Lung microvascular endothelial cell (primary cell): Measurements from ENCODE around the gene BICD1. TPM values are rescaled to one million over a fixed set of nuclear protein-coding genes. Genes with fewer than 3 reads are reported as not detected.

ENCODE experiments used
- DNase-seq, 2 donors: peaks; one replicate each; pipeline versions ENCODE4 v3.0.0 to v3.0.0-alpha.2; 2010; ENCODE audit warnings: low read depth in 2 of 2
- total RNA-seq: library from RNA; depleted of rRNA; stranded (reverse); fragments of >200 nt; gene quantifications from 2 replicates; pipeline ENCODE4 v1.2.1, GENCODE V29; 2014

BICD1 gene
- total RNA-seq, 1 donor from 2014 or later = 20.2 TPM

DNA sequence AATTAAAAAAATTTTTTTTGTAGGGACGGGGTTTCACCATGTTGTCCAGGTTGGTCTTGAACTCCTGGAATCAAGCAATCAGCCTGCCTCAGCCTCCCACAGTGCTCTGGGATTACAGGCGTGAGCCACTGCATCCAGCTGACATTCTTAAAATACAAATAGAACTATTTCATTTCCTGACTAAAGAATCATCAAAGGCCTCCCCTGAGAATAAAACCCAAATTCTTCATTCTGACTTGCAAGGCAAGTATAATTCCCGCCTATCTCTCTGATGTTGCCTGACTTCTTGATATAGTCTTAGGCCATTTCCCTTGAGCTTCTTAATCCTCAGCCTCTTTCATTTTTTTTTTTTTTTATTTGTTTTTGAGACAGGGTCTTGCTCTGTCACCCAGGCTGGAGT is 4.4 kb upstream of the BICD1 start:
- DNase-seq = no peak

DNA sequence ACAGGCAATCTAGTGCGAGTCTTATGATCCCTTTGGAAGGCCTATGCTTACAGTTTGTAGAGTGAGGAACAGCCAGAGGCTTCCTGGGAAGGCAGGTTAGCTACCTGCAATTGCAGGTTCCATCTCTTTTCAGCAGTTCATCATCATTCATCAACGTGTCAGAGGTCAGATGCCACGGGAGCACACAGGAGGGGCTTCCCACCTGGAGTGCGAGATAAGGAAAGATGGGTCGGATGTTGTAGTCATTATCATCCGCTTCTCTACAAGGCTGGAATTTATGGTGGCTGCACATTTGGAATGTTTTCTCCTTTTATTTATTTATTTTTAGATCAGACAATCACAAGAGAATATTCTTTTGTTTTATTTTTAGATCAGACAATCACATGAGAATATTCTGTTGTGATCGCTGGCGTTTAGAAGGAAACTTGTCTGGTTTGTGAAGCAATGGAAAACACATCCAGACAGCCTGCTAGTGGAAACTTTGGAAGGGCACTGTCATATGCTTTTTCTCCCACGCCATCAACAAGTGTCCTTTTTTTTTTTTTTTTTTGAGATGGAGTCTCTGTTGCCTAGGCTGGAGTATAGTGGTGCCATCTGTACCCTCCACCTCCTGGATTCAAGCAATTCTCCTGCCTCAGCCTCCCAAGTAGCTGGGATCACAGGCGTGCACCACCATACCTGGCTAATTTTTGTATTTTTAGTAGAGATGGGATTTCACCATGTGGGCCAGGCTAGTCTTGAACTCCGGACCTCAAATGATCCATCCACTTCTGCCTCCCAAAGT is 1.9 kb upstream of the BICD1 start:
- peak in 1 of 2 donors; percentile 97 for DNase-seq

DNA sequence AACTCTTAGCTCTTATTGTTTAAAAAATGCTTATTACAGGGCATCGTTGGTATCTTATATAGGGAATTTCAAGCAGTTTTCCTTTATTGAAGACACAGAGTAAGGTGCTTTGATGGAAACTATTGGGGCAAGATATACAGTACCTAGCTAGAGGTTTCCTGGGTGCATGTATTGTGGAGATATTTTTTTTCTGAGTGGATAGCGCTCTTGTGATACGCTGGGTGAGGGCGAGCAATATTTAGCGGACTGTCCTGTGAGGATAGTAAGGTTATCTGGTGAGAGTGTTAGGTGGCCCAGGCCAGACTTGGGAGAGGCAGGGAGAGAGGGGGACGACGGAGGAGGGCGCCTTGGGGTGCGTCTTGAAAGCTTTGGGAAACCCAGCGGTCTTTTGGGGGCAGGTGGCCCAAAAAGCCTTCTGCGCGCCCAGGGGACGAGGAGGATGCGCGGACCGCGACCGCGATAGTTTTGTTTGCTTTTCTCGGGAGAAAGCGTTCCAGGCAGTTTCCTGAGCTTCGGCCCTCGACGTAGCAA is 596 bp upstream of the BICD1 start:
- DNase-seq = no peak

DNA sequence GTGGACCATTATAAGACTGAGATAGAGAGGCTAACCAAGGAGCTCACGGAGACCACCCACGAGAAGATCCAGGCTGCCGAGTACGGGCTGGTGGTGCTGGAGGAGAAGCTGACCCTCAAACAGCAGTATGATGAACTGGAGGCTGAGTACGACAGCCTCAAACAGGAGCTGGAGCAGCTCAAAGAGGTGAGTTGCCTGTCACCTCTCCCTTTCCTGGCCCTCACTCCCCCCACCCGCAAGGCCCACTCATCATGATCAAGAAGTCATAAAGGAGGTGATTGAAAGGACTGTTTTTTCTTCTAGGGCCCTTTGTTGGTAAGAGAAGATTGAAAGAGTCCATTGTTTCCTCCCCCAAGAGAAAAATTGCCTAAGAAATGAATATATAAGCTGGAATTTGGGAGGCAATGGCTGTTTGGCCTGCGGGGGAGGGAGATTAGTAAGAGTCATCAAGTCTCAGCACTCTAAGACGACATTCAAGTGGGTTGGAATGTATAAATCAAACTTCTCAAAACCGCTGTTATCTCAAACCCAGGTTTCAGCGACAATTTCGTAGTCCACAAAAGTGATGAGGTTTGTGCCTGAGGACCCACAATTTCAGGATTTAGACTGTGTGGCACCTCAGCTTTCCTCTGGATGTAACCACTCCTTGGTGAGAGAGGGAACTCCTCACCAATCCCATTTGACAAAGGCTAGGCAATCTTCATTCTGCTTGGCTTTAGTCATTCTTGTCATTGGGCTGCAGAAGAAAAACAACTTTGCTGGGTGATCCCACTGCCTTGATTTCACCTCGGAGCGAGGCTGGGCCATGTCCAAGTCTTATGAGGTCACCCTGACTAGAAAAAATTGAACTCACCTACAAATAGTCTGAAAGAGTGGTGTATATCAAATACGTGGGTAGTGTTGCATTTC is 966 bp downstream of the BICD1 start:
- peak; percentile 53 to 70 for DNase-seq

DNA sequence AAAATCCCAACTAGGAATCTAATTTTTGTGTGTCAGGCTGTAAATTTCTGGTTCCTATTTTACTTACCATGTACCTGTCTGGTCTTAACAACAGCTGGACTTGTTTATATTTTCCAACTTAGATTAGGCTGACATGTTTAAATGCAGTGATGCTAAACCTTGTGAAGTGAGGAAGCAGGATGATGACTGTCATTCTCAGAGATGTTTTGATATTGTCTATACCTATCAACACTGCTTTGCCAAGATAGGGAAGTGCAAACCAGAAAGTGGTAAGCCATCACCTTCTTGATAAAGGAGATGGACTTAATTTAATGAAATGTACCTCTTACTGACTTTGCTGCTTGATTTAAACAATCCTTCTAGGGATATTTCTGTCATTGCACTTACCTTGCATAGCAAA is 2.1 kb downstream of the BICD1 start:
- DNase-seq = no peak

DNA sequence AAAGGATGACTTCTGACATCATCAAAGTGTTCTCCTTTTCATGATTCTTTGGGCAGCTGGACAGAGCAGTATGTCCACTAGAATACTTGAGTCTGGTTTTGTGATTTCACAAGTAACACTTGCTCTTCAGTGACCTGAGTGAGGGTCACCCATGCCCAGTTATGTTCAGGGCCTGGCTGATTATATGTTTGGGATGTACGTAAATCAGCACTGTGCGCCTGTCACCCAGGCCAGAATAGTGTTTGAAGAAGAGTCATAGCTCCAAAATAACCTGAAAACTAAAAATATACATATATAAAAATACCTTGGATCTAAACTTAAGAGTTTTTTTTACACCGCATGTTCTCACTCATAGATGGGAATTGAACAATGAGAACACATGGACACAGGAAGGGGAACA is 3.8 kb downstream of the BICD1 start:
- no peak for DNase-seq

DNA sequence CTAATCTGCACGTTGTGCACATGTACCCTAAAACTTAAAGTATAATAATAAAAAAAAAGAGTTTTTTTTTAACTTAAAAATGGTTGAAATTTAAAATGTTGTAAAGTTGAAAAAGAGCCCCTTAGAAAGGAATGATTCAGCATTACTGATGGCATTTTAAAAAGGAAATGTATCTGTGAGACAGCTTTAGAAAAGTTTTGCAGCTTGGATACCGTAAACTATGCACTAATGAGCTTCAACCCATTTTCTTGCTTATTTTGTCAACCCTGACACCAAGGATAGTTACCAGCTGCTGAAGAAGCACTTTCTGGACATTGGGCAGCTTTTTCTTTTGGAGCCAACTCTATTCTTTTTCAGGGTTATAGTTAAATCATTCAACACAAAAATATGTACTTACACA is 4.3 kb downstream of the BICD1 start:
- DNase-seq = no peak

DNA sequence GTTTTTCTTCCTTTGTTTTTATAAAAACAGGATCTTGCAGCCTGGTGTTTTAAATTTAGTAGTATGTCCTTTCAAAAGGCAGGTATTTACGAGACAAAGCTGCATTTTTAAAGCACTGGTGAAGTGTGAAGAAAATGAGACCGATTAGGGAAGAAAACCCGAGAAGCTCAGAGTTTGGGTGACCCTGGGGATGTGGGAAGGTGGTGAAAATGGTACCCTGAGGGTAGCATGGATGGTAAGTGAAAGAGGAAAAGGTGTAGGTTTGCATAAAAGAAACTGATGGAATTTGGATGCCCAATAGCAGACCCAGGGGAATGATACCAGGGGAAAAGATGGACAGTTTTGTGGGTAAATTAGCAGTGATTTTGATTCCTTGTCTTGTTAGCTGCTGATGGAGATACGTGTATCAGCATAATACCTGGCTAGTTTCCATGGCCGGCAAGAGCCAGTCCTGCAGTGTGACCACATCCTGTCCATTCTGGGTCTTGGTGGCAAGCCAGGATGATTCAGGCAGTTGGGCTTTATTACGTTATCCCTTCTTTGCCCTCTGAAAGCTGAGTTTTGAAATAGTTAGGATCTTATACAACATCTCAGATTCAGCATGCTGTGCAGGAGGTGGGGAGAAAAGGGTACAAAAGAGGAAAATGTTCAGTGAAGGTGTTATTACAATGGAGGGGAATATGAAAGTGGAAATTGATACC is 8.9 kb downstream of the BICD1 start:
- peak; percentile 96 to 98 for DNase-seq

DNA sequence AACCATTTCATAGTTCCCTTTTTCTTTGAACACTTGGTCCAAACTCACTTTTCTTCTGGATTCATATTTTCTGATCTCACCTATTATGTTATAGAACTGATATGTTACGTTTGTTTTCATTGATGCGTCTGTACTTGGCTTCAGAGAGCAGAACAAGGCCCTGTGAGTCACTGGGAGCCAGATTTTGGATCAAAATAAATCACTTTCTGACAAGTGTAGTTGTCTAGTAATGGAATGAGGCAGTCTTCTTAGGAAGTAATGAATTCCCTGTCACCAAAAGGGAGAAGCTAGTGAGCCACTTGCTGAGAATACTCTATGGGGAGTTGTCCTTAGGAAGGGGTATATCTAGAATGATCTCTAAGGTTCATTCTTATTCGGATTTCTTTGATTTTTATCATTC is 10.2 kb downstream of the BICD1 start:
- peak in 1 of 2 donors; percentile 49 for DNase-seq

DNA sequence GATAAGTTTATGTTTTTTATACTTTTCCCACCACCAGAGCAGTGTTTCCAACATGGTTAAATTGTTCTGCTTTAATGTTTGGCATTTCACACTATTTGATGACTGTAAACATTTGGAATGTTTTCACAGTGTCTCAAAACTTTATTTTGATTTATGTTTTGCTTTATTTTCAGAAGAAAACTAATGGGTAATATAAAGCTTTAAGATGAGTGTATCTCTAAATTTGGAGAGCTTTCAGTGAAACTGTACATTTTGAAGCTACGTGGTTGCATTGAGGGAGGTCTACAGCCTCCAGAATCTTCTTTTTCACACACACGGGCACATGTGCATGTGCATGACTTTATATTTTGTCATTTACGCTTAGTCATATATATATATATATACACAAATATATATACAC is 10.7 kb downstream of the BICD1 start:
- no peak for DNase-seq

DNA sequence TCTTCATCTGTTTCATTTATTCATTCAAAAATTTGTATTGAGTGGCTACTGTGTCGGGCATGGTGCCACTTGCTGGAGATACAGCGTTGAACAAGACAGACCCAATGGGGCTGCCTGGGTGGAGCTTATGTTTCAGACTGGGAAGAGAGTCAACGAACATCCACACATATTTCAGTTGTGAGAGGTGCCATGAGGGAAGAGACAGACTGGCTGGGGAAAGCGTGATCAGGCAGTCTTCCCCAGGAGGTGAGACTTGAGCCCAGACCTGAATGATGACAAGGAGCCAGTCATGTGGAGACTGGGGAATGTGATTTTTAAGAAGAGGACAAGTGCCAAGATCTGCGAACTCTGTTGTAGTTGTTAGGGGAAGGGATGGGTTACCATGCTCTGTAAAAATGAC is 12.2 kb downstream of the BICD1 start:
- DNase-seq = no peak

DNA sequence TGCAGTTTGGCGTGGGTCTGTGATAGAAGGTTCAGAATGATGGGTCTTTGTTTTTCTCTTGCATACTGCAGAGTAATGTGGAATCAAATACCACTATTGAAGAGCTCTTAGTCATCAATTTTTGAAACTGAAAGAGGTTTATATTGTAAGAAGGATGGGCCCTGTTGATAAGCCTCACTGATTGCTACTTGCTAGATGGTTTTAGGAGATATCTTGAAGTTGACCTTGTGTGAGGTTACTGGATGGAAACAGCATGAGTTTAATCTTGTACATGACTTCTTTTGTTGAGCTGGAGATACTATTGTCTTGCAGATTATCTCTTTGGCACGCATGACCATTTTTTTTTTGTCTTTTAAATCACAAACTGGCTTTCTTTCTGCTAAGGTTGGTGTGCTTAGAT is 13.8 kb downstream of the BICD1 start:
- peak in 1 of 2 donors; percentile 47 for DNase-seq

DNA sequence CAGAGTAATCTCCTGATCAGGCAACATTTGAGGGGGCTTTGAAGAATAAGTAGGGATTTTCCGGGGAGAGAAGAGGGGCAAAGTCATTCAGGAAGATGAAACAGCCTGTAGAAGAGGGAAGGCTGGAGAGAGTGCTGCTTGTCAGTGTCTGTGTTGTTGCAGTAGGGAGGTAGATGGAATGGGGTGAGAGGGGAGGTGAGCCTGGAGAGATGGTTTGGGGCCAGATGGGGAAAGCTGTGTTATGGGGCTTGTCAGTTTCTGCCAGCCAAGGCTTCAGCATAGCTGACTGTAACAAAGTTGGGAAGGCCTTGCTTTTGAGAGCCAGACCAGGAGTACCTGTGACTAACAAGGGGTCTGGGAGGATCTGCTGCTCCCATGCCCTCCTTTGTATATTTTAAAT is 18.0 kb downstream of the BICD1 start:
- DNase-seq = no peak

DNA sequence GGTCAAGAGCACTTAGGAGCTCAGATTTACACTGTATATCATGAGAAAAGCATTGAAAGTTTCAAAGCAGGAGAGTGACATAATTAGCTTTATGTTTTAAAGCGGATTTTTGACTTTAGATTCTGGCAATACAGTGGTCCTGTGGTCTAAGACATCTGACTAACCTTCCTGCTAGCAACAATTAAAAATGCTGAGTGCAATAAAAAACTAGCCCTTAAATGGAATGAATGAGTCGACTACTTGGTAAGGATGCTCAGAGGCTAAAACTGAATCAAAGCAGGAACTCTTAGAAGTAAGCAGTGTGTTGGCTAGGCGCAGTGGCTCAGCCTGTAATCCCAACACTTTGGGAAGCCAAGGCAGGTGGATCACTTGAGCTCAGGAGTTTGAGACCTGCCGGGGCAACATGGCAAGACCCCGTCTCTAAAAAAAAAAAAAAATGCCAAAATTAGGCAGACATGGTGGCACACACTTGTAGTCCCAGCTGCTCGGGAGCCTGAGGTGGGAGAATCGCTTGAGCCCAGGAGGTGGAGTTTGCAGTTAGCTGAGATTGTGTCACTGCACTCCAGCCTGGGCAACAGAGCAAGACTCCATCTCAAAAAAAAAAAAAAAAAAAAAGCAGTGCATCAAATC is 18.9 kb downstream of the BICD1 start:
- DNase-seq = peak in 1 of 2 donors; percentile 51

DNA sequence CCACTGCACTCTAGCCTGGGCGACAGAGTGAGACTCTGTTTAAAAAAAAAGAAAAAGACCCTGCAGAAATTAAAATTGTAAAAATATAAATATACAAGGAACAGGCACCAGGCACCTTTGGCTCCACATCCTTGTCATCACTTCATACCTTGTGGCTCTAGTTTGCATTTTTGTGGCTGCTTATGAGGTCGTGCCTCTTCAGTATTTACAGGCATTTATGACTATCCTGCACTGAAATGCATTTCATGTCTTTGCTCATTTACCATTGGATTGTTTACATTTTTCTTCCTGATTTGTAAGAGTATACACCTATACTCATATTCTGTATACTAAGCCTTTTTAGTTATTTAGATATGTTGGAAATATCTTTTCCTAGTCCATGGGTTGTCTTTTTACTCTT is 20.1 kb downstream of the BICD1 start:
- DNase-seq = no peak

DNA sequence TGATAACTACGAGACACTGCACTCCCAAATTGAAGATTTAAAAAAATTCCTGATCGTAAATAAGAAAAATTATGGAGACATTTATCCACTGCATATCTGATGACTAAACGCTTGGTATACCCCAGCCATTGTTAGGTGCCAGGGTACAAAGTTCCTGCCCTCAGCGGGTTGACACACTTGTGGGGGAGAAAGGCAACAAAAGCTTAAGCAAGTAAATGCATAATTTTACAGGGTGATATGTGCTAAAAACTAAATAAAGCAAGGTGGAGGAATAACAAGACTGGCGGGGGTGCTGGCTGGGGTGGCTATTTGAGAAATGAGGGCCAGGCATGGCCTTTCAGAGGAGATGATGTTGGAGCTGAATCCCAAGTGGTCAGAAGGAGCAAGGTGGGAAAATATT is 25.0 kb downstream of the BICD1 start:
- DNase-seq = no peak

DNA sequence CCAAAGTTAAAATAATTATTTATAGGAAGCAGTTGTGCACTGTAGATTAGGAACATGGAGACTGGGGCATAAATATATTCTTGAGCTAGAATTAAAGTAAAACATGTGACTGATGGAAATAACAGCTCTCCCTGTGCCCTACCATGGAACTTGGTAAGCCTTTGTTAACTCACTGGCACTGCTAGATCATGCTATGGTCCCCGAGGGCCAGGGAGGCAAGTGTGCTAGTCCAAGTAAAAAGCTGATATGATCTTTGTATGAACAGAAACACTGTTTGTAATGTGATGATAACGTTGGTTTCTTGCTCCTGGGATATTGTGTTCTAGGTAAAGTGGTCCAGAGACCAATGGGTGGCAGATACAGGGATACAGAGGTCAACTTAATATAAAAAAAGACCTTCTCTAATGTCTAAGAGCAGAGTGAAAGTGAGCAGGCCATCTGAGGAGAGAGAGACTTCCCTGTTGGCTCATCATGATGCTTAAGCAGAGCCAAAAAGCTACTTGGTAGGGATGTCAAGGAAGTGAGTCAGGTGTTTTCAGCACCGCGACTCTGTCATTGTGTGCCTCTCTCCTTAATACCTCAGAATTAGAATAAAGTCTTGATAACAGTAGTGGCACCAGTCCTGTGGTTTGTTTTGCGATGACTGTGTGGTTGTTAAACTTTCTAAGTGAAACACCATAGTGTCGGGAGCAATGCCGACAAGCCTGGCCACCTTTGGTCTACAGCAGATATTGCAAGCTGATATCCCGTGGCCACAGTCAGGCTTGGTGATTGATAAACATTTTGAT is 27.6 kb downstream of the BICD1 start:
- DNase-seq = peak; percentile 38 to 85

DNA sequence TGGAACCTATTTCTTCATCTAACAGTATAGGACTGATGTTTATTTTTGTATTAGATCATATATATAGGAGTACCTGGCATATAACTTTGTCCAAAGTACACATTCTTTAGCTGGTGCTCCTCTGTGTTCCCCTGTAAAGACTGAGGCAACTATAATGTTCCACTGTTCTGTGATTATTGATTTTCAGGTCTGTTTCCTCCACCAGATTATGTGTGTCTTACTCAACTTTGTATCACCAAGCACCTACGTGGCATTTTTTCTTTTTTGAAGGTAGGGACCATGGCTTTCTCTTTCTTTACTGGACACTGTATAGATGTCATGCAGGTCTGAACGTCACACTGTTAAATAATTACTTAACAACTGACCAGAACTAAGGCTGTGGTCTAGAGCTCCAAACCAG is 29.3 kb downstream of the BICD1 start:
- DNase-seq = no peak

DNA sequence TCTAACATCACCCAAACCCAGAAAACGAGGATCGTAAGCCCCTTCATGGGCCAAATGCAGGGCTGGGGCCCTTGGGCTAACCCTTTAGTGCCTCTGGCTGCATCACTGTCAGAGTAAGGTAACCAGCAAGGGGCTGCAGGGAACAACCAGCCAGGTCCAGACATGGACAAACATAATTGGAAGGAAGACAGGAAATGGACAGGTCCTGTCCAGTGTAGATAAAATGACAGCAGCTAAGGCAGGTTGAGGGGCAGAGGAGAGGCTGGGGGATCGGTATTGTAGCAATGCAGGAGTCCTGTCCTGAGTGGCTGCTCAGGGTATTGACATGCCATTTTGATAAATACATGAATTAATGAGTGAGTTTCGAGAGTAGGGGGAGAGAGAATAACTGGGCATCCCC is 29.8 kb downstream of the BICD1 start:
- DNase-seq = peak in 1 of 2 donors; percentile 67

DNA sequence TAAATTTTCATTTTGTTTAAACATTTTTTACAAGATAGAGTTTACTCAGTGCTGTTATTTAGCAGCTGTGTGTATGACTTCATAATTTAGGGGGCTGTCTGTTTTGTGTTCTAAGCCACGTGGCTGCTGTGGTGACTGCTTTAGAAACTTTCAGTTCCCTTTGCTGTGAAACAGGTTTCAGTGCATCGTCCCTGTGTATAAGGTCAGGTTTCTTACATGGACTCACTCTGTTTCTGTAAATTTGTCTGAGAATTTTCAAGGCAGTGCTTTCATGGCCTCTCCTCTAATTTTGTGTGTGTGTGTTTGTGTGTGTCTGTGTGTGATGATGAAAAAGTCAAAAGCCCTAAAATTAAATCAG is 32.4 kb downstream of the BICD1 start:
- DNase-seq = peak; percentile 39 to 47

DNA sequence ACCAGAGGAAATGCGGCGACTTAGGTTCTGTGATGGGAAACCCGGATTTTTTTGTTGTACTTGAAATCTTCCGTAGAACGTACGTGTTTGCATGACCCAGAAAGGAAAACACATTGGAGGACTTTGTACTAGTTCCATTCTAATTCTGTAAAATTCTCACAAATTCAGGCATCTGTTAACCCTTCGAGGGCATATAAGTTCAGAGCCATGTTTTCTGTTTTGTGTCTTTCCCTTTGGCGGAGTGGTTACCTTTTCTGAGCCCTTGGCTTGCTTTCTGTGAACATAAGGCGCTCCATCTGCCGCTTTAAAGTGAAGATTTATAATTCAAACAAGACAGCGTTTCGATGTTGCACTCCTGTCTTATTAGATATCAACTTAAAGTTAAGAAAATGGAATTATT is 34.2 kb downstream of the BICD1 start:
- DNase-seq = no peak
